Neural cell (in vitro differentiated cells): ENCODE data around the gene ESR2.
"Not testable (repeated sequence)": the region's sequence is repeated elsewhere in the genome, so short reads cannot be mapped to it uniquely, and the experiment has no call there.

Experiments
- EZH2 ChIP-seq: fragments of 200-600, 300-800 bp; shearing (Covaris generic), sonication (generic); IDR thresholded peaks from 2 replicates; pipeline ENCODE4 v1.6.1; 2014; ENCODE audit warnings: antibody characterized with exemption, low read length, borderline replicate concordance, mild to moderate bottlenecking; ENCODE audit not compliant: insufficient read depth, poor library complexity, severe bottlenecking
- POLR2AphosphoS5 ChIP-seq: IDR thresholded peaks from 2 replicates; pipeline ENCODE4 v1.6.1; 2012
- SMC3 ChIP-seq: fragments of 450-650 bp; conservative IDR thresholded peaks from 2 replicates; pipeline ENCODE4 v1.6.1; 2014; ENCODE audit warnings: antibody characterized with exemption, mild to moderate bottlenecking, moderate library complexity; ENCODE audit not compliant: poor library complexity
- TF ChIP-seq, protein P1 (sequence below): fragments of 450-650 bp; IDR thresholded peaks from 2 replicates; pipeline ENCODE4 v1.5.1; 2014; ENCODE audit warnings: antibody characterized with exemption, mild to moderate bottlenecking, moderate library complexity; ENCODE audit not compliant: poor library complexity, severe bottlenecking

- TF ChIP-seq SMC3, EZH2, POLR2AphosphoS5: not testable (repeated sequence)
- TF ChIP-seq, protein P1, sequence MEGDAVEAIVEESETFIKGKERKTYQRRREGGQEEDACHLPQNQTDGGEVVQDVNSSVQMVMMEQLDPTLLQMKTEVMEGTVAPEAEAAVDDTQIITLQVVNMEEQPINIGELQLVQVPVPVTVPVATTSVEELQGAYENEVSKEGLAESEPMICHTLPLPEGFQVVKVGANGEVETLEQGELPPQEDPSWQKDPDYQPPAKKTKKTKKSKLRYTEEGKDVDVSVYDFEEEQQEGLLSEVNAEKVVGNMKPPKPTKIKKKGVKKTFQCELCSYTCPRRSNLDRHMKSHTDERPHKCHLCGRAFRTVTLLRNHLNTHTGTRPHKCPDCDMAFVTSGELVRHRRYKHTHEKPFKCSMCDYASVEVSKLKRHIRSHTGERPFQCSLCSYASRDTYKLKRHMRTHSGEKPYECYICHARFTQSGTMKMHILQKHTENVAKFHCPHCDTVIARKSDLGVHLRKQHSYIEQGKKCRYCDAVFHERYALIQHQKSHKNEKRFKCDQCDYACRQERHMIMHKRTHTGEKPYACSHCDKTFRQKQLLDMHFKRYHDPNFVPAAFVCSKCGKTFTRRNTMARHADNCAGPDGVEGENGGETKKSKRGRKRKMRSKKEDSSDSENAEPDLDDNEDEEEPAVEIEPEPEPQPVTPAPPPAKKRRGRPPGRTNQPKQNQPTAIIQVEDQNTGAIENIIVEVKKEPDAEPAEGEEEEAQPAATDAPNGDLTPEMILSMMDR, result not testable (repeated sequence)
These were observed 26.2 kb upstream of the ESR2 start for GRCh38 chr14:64320362-64320761.
